ENCODE results near the gene POP7.
A peak's percentile ranks its signal among the peaks of the same experiment; 100 is the strongest.

POP7 gene

DNA sequence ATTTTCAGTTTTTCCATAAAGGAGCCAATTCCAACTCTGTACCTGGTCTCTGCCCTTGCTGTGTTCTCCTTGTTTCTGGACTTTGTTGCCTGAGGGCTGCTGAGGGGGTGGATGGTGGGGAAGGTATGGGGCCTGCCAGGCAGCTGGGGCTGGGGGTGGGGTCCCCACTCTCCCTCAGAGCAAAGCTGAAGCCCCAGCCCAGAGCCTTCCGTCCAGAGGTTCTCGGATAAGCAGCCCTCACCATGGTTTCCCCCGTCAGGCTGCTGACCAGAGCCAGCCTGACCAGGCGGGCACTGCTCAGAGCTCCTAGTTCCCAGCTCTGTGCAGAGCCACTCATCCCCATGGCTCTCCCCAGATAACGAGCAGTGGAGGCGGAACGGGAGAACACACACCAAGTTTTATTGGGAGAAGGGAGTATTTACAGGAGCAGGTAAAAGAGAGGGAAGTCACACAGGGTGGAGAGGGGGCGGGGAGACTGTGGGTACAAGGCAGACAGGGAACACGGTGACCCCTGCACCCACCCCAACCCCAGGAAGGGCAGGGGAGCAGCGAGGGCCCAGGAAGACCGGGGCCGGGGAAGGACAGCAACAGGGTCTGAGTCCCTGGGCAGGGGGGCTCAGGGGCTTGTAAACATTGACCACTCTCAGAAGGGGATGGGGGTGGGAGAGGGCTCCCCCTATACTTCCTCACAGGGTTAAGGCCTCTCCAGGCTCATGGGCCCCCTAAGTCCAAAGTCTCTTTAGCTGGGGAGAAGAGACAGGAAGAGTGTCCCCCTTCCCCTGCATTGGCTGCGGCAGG is 26.6 kb upstream of the POP7 start:
- no peak for DNase-seq

GRCh38 chr7:100679927-100680575 is 25.9 kb upstream of the POP7 start:
- no peak for DNase-seq

GRCh38 chr7:100680576-100681271 is 25.2 kb upstream of the POP7 start:
- no peak for DNase-seq

DNA sequence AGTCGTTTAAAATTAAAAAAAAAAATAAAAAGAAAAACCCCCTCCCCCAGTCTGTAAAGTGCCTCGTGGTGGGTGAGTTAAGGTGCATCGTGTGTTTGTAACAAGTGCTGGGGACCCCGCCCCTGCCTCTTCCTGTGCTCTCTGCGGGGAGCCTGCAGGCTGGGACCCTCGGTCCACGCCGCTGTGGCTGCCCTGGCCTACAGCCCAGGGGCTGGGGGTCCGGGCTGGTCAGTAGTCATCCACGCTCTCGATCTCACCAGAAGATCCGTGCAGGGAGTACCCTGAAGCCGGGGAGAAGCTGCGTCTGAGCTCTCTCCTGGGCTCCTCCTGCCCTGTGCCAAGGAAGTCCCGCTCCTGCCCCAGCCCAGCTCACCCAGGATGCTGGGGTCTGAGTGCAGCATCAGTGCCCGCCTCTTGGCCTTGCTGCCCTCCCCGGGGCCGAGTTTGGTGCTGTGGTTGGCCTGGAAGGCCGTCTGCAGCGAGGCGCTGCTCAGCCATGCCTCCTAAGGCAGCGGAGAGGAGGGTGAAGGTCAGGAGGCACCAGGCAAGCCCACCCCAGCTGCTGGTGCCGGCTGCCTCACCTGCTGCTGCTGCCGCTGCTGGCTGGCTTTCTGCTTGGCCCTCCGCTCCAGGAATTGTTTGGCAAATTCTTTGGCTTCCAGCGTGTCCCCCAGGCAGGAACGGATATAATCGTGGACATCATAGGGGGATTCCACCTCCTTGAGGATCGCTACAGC is 24.3 kb upstream of the POP7 start:
- no peak for DNase-seq

GRCh38 chr7:100682228-100682741 is 23.6 kb upstream of the POP7 start:
- DNase-seq = peak; percentile 51

- no peak for DNase-seq
Observed at GRCh38 chr7:100682991-100683658, 22.8 kb upstream of the POP7 start.

GRCh38 chr7:100683659-100684533 is 22.0 kb upstream of the POP7 start:
- no peak for DNase-seq

DNA sequence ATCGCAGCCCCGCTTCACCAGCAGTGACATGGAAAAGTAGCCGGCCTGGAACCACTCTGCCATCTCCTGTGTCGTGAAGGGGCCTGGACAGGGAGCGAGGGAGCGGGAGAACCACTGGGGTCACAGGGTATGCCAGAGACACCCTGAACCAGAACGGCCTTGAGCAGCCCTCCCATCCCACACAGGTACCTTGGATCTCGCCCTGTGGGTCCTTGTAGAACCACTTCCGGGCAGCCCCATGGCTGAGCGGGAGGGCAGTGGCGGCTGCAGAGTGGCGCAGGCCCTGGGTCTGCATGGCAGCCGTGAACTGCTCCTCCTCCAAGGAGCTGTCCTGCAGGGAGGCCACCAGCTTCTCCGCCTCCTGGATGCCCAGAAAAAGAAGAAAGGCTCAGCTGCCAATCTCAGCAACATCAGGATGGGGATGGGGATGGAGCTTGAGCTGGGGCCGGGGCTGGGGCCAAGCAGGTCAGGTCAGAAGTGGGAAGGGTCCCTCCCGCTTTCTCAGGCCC is 21.3 kb upstream of the POP7 start:
- no peak for DNase-seq

- no peak for DNase-seq
Observed at GRCh38 chr7:100685049-100685605, 20.8 kb upstream of the POP7 start.

DNA sequence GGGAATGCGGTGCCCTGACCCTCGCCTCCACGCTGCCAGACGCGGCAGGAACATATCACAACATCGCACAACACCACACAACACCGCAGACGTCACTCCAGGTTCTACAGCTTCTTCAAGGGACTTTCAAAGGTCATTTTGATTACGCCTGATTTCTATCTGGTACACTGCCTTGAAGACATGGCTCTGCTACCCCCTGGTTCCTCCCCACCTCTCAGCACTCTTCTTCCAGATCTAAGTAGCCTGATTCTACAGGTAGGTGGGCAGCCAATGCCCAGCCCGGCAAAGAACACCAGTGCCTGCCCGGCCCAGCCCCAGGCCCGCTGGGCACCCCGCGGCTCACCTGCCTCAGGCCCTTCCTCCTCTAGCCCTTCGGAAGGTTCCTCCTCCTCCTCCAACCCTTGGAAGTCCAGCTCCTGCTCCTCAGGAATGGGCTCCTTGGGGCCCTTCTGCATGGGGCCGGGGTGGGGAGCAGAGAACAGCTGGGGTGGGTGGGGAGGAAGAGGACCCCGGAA is 20.2 kb upstream of the POP7 start:
- no peak for DNase-seq

DNA sequence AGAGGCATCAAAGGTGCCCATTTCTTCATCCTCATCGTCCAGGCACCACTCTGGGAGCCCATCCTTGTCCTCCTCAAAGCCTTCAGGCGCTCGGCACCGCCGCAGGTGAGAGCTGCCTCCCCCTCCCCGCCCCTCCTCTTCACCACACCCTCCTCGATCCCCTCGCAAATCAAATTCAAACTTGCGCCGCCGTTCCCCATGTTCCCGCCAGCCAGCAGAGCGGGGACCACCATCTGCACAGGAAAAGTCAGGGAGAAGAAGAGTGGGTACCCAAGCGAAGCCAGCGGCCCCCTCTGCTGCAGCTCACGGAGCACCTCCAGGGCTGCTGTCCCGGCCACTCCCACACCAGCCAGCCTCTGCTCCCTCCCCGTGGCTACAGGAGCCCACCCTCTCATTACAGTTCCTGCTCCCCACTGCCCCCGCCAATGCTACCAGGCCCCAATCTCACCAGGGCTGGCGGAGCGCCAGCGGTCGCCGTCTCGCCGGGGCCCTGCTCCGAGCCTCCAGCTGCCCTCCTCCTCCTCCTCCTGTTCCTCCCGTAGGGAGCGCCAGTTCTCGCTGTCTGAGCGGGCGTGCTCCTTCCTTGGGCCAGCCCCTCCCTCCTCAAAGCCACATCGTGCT is 19.6 kb upstream of the POP7 start:
- DNase-seq = no peak

- DNase-seq = no peak
Observed at GRCh38 chr7:100686822-100687211, 19.1 kb upstream of the POP7 start.

DNA sequence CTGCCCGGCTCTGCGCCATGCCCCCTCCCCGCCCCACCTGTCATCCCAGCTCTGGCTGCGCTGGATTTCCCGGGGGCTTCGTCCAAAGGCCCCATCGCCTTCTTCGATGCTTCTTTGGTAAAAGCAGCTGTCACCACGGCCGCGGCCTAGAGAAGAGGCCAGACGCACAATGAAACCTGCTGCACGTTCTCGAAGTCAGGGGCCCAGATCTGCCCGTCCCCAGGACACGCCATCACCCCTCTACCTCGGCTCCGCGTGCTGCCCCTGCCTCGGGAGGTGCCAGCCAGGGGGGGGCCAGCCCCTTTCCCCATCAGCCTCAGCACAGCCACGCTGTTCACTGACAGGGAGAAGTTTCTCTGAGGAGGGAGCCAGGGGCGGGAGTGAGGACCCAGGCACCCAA is 18.7 kb upstream of the POP7 start:
- no peak for DNase-seq

DNA sequence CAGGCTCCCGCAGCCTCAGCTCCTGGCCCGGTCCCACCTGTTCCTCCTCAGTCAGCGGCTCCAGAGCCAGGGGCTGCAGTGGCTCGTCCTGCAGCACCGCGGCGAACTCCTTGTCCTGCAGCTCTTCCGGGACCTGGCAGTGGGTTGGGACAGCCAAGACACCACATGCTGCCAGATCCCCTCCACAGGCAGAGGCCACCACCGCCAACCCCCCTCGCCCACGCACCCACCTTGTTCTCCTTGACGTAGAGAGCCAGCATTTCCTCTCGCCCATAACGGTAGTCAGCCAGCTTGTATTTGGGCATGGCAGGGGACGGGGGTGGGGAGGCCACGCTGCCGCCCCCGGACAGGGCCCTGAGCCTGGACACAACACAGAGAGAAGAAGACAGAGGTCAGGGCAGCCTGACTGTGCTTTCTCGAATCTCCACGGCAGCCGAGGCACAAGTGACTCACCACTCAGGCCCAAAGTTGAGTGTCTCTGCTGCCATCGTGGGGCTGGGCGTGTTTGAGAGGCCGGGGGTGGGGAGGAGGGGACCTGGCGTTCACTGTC is 18.1 kb upstream of the POP7 start:
- DNase-seq = no peak

- no peak for DNase-seq
Observed at GRCh38 chr7:100688326-100688860, 17.5 kb upstream of the POP7 start.

DNA sequence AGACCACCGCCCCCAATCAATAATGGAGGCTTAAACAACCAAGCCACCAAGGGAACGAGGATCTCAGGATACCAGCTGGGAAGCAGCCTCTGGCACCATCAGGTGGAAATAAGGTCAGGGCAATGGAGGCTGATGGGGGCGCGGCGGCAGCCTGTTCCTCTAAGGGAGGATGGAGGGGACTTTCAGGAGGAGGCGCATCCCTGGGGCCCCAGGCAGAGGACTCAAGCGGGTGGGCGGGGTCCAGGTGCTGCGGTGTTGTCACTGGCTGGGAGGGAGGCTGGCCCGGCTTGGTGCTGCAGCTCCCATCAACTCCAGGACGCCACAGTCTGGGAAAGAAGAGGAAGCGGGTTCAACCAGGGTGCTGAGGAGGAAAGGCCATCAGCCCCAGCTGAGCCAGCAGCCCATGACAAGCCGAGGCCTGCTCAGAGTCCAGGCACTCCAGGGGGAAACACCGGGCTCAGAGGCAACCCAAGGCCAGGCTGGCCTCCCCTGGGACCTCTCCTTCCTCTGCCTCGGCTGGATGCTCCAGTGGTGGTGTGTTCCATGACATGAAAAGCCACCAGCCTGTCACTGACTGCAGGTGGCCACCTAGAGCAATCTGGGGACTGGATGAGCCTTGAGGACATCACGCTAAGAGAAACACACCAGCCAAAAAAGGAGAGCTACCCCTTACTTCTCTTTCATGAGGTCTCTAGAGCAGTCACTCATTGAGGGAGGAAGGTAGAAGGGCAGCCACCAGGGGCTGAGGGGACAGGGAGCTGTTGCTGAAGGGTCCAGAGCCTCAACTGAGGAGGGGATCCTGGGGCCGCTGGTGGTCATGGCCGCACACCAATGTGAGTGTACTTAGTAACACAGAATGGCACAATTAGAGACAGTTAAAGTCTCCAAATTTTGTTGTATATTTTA is 16.4 kb upstream of the POP7 start:
- DNase-seq = no peak

DNA sequence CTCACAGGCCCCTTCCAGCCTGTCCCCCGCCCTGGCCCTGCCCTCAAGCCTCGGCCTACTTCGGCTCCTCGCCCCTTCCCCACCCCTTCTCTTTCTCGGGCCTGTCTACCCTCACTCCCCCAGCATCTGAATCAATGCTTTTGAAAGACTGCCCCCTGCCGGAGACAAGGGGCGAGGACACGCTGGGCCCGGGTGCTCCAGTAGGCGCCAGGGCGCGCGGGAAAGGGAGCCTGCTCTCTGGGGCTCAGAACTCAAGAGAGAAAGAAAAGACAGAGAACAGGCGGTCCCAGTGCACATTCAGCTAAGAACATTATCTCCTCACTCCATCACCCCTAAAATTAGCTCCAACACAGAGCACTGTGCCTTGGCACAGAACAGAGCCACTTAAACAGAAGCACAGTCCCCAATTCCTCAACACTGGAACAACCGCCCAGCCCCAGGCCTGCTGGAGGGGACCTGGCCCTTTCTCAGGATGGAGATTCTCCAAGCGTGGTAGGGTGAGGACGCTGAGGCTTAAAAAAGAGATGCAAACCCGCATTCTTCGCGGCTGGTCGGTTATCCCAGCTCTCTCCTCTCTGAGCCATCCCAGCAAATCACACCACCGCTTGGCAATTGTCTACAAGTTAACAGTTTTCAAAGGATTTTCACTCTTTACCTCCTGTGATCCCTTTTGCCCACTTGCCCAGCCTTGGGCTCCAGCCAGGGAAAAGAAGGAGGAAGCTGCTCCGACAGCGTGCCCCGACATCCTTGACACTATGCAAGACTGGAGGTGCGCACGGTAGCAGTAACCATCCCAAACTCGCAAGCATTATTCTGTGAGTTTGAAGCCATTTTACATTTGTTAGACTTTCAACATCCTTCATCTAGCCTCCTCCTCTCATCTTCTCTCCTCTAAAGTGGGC is 14.0 kb upstream of the POP7 start:
- peak; percentile 70 for DNase-seq
